ENCODE data around the gene CAMTA1. TPM values are rescaled to one million over a fixed set of nuclear protein-coding genes. Genes with fewer than 3 reads are reported as not detected.

Gene CAMTA1
- total RNA-seq, 1 donor from 2014 or later, result 160 TPM

DNA sequence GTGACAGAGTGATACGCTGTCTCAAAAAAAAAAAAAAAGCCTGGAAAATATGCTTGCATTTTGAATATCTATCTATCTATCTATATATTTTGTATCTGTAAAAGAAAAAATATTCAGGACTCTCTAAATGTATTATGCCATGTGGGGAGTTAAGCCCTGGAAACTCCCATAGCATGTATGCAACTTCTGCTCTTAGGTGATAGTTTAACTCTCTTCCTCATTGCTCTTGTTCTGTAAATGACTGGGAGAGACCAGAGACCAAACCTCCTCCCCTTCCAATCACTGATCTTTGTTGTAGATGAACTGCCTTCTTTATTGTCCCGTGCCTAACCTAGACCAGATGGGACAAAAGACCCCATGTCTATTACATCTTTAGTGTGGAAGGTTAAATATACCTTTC, 37.6 kb upstream of the CAMTA1 start:
- peaks cover 19% of the 10 kb centered on the region for H3K4me1 ChIP-seq
- no peaks in the 10 kb centered on the region for H3K36me3 ChIP-seq
- no peak overlapping the region for H3K4me3 ChIP-seq
- no peaks in the 10 kb centered on the region for H3K9me3 ChIP-seq (replicated peaks)
- peaks cover 5% of the 10 kb centered on the region for H3K27me3 ChIP-seq (ENCODE audit: low read depth)
- intact Hi-C loops (cut with micrococcal nuclease), result no loop called here
- H3K27ac ChIP-seq (replicated peaks), result no peak overlapping the region
- DNase-seq, result no peak
- TF ChIP-seq CTCF (IDR thresholded peaks at IDR 0.05; ENCODE audit: borderline replicate concordance), result no peak

GRCh38 chr1:6750490-6750889, 34.8 kb upstream of the CAMTA1 start:
- H3K9me3 ChIP-seq (replicated peaks), result no peaks in the 10 kb centered on the region
- DNase-seq, result no peak
- H3K27ac ChIP-seq (replicated peaks), result no peak overlapping the region
- H3K4me3 ChIP-seq, result no peak overlapping the region
- no peak for TF ChIP-seq CTCF (IDR thresholded peaks at IDR 0.05; ENCODE audit: borderline replicate concordance)
- no peaks in the 10 kb centered on the region for H3K4me1 ChIP-seq
- H3K27me3 ChIP-seq (ENCODE audit: low read depth), result peaks cover 11% of the 10 kb centered on the region
- no peaks in the 10 kb centered on the region for H3K36me3 ChIP-seq
- intact Hi-C loops (cut with micrococcal nuclease), result no loop called here

DNA sequence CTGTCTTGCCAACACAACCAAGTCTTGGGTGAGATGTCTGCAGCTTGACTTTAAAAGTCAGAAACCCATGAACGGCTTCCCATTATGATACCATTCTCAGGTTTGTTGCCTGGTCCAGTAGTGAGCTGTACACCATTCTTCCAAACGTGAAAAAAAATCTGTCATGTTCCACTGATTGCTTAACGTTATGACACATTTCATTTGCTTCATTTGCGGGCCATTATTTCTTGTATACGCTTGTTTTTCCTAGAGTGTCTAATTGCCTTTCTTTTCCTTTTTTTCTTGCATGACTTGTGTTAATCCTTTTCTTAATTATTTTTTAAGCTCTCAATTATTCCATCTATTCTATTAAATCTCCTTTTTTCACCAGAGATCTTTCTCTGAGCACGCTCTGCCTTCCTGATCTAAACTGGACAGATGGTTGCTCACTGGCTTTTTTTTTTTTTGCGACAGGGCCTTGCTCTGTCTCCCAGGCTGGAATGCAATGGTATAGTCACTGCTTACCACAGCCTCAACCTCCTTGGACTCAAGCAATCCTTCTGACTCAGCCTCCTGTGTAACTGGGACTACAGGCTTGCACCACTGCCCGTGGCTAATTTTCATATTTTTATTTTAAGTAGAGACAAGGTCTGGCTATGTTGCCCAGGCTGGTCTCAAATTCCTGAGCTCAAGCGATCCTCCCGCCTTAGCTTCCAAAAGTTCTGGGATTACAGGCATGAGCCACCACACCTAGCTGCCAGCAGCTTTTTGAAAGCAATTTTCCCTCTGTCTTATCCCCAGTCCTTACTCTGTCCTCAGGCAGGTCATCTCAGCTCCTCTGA, 31.7 kb upstream of the CAMTA1 start:
- DNase-seq, result no peak
- intact Hi-C loops (cut with micrococcal nuclease), result no loop called here
- Histone ChIP-seq H3K27me3 (ENCODE audit: low read depth) (peaks cover 36% of the 10 kb centered on the region), H3K9me3 (replicated peaks) (no peaks in the 10 kb centered on the region), H3K36me3 (no peaks in the 10 kb centered on the region), H3K4me3 (no peak overlapping the region), H3K4me1 (no peaks in the 10 kb centered on the region), H3K27ac (replicated peaks) (no peak overlapping the region)
- TF ChIP-seq CTCF (IDR thresholded peaks at IDR 0.05; ENCODE audit: borderline replicate concordance), result no peak

- H3K36me3 ChIP-seq, result no peaks in the 10 kb centered on the region
- no peaks in the 10 kb centered on the region for H3K9me3 ChIP-seq (replicated peaks)
- TF ChIP-seq CTCF (IDR thresholded peaks at IDR 0.05; ENCODE audit: borderline replicate concordance), result no peak
- H3K27me3 ChIP-seq (ENCODE audit: low read depth), result peaks cover 42% of the 10 kb centered on the region
- no peak overlapping the region for H3K4me3 ChIP-seq
- intact Hi-C loops (cut with micrococcal nuclease), result no loop called here
- no peaks in the 10 kb centered on the region for H3K4me1 ChIP-seq
- DNase-seq, result no peak
- no peak overlapping the region for H3K27ac ChIP-seq (replicated peaks)
Observed at GRCh38 chr1:6756457-6756856, 28.8 kb upstream of the CAMTA1 start.

DNA sequence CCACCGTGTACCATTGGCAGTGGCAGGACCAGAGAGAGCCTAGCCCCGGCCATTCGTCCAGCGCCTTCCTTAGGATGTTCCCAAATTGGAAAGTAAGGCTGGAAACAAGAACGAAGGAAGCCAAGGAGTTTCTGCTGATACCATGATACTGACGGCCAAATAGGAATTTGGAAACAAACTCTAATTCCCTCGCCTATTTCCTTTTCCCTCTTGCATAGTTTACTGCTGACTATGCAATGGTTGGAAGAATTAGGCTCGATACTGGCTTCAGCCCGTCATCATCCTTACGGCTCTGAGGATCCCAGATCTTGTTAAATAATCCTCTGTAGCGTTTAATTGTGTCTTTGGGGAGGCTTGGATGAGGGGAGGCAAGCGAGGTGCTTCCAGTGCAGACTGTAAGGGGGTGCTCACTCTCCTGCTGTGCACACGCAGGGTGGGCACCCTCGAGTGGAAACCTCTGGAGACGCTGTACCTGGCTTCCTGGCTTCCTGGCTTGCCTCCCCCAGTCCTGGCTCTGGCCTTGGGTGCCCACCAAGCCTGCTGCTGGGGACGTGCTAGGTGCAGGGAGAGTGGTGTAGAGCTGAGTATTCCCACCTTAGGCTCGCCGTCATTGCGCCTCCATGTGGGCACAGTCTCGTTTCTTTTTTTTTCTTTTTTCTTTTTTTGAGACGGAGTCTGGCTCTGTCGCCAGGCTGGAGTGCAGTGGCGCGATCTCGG, 27.4 kb upstream of the CAMTA1 start:
- TF ChIP-seq CTCF (IDR thresholded peaks at IDR 0.05; ENCODE audit: borderline replicate concordance), result no peak
- no peak for DNase-seq
- Histone ChIP-seq H3K27me3 (ENCODE audit: low read depth) (peaks cover 37% of the 10 kb centered on the region), H3K36me3 (no peaks in the 10 kb centered on the region), H3K9me3 (replicated peaks) (no peaks in the 10 kb centered on the region), H3K4me1 (no peaks in the 10 kb centered on the region), H3K27ac (replicated peaks) (no peak overlapping the region), H3K4me3 (no peak overlapping the region)
- intact Hi-C loops (cut with micrococcal nuclease), result no loop called here

Data from left ventricle myocardium inferior (tissue), 1 donor.